Measurements from ENCODE around the gene TPCN1. TPM values are rescaled to one million over a fixed set of nuclear protein-coding genes. Genes with fewer than 3 reads are reported as not detected.

The TPCN1 gene
- total and polyA plus RNA-seq, 2 experiments from 2014 or later: 14.4 to 16.2 TPM

DNA sequence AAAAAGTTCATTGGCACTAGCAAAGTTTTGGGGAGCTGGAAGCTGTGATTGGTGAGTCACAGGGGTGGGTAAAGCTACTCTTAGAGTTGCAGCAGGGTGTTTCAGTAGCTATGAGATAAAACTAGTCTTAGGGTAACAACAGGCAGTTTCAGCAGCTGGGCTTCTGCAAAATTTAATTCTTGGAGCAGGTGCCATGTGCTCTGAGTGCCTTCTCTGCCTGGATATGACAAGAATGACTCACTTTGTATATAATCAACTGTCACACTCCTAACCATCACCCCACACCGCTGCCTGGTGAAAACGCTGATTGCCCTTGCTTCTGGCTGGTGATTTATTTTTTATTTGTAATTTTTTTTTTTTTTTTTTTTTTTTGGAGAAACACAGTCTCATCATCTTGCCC lies 126.6 kb downstream of the TPCN1 start:
- no peaks in the 10 kb centered on the region for H3K9me2 ChIP-seq (ENCODE audit: insufficient read depth)
- no peaks in the 10 kb centered on the region for H3F3A ChIP-seq (replicated peaks; ENCODE audit: low read depth)
- H3K4me2 ChIP-seq: no peak overlapping the region
- no peak overlapping the region for H3K4me3 Mint-ChIP-seq
- H3K36me3 Mint-ChIP-seq (ENCODE audit: low read depth): no peaks in the 10 kb centered on the region
- H2AFZ ChIP-seq: no peak overlapping the region
- peaks cover 6% of the 10 kb centered on the region; the same call in 2 of the 3 replicates for H3K4me1 Mint-ChIP-seq
- H3K36me3 ChIP-seq (ENCODE audit: insufficient read depth): no peaks in the 10 kb centered on the region
- peaks cover 2% of the 10 kb centered on the region for H3K27me3 Mint-ChIP-seq (ENCODE audit: insufficient read depth, low read depth, poor library complexity)
- TF ChIP-seq POLR2AphosphoS5 (IDR thresholded peaks at IDR 0.05; ENCODE audit: low read depth) (no peak), ZNF331 (CRISPR knock-in tag; IDR thresholded peaks at IDR 0.05; ENCODE audit: low read depth) (no peak)
- no peaks in the 10 kb centered on the region; the same call in 2 of the 3 replicates for H3K9me3 Mint-ChIP-seq
- H3K4me1 ChIP-seq (ENCODE audit: insufficient read depth): 0 out of 2 replicates have a peak, but pooled peaks cover 5% of the 10 kb centered on the region
- no peak overlapping the region for H3K4me3 ChIP-seq
- no peak overlapping the region for H3K27ac Mint-ChIP-seq
- no peak overlapping the region for H3K27ac ChIP-seq (ENCODE audit: low read depth)
- H4K20me1 ChIP-seq (replicated peaks; ENCODE audit: insufficient read depth): no peaks in the 10 kb centered on the region
- DNase-seq (ENCODE audit: low spot score): no peak
- no peaks in the 10 kb centered on the region for H3K27me3 ChIP-seq (ENCODE audit: insufficient read depth)
- no peaks in the 10 kb centered on the region for H3K79me2 ChIP-seq (replicated peaks; ENCODE audit: insufficient read depth)
- ATAC-seq: no peak

Small RNAs within 50 kb of the gene (microRNA-seq; reads per million reads assigned to microRNA genes)
- not detected for gene MIR6762

Small RNAs within 50 kb of the gene (small RNA-seq; reads per million reads assigned to genes)
- gene MIR6762 (ENCODE audit: low replicate concordance) (not detected), gene RF00019 (ENCODE audit: low replicate concordance) (not detected)

Other genes with a start within 250 kb of the TPCN1 start
- gene OAS2, start 242.9 kb upstream of the TPCN1 start, total RNA-seq (2014; rRNA removed; shearing (Covaris generic)): not detected in 2 replicates
- gene OAS2, start 242.9 kb upstream of the TPCN1 start, polyA plus RNA-seq (2016; fragmentation: Nextera tagmentation; extraction: Ambion mirVana): 0.10 TPM in 2 replicates
- 4.7 and 9.0 TPM in 2 replicates for gene DTX1, start 164.7 kb upstream of the TPCN1 start, total RNA-seq (2014; rRNA removed; shearing (Covaris generic))
- 1.6 and 1.8 TPM in 2 replicates for gene DTX1, start 164.7 kb upstream of the TPCN1 start, polyA plus RNA-seq (2016; fragmentation: Nextera tagmentation; extraction: Ambion mirVana)
- 5.4 and 8.2 TPM in 2 replicates for gene RASAL1, start 85.7 kb upstream of the TPCN1 start, total RNA-seq (2014; rRNA removed; shearing (Covaris generic))
- 2.6 and 2.7 TPM in 2 replicates for gene RASAL1, start 85.7 kb upstream of the TPCN1 start, polyA plus RNA-seq (2016; fragmentation: Nextera tagmentation; extraction: Ambion mirVana)
- gene CFAP73, start 71.7 kb upstream of the TPCN1 start, total RNA-seq (2014; rRNA removed; shearing (Covaris generic)): 0.59 TPM in 1 of 2 replicates, not detected in the other
- gene CFAP73, start 71.7 kb upstream of the TPCN1 start, polyA plus RNA-seq (2016; fragmentation: Nextera tagmentation; extraction: Ambion mirVana): 0.50 and 0.54 TPM in 2 replicates
- 79.6 and 84.1 TPM in 2 replicates for gene DDX54, start 36.0 kb upstream of the TPCN1 start, total RNA-seq (2014; rRNA removed; shearing (Covaris generic))
- gene DDX54, start 36.0 kb upstream of the TPCN1 start, polyA plus RNA-seq (2016; fragmentation: Nextera tagmentation; extraction: Ambion mirVana): 89.4 and 89.5 TPM in 2 replicates
- 33.0 and 40.4 TPM in 2 replicates for gene RITA1, start 35.7 kb upstream of the TPCN1 start, total RNA-seq (2014; rRNA removed; shearing (Covaris generic))
- 20.0 and 21.4 TPM in 2 replicates for gene RITA1, start 35.7 kb upstream of the TPCN1 start, polyA plus RNA-seq (2016; fragmentation: Nextera tagmentation; extraction: Ambion mirVana)
- 8.9 and 13.4 TPM in 2 replicates for gene SLC8B1, start 113.6 kb downstream of the TPCN1 start, total RNA-seq (2014; rRNA removed; shearing (Covaris generic))
- gene SLC8B1, start 113.6 kb downstream of the TPCN1 start, polyA plus RNA-seq (2016; fragmentation: Nextera tagmentation; extraction: Ambion mirVana): 5.3 and 6.0 TPM in 2 replicates
- 37.0 and 37.1 TPM in 2 replicates for gene PLBD2, start 137.1 kb downstream of the TPCN1 start, total RNA-seq (2014; rRNA removed; shearing (Covaris generic))
- gene PLBD2, start 137.1 kb downstream of the TPCN1 start, polyA plus RNA-seq (2016; fragmentation: Nextera tagmentation; extraction: Ambion mirVana): 10.2 and 10.4 TPM in 2 replicates
- gene SDS, start 182.4 kb downstream of the TPCN1 start, total RNA-seq (2014; rRNA removed; shearing (Covaris generic)): not detected in 2 replicates
- gene SDS, start 182.4 kb downstream of the TPCN1 start, polyA plus RNA-seq (2016; fragmentation: Nextera tagmentation; extraction: Ambion mirVana): 0.57 TPM in 1 of 2 replicates, not detected in the other
- gene SDSL, start 200.9 kb downstream of the TPCN1 start, total RNA-seq (2014; rRNA removed; shearing (Covaris generic)): not detected in 2 replicates
- 0.45 TPM in 1 of 2 replicates, not detected in the other for gene SDSL, start 200.9 kb downstream of the TPCN1 start, polyA plus RNA-seq (2016; fragmentation: Nextera tagmentation; extraction: Ambion mirVana)